ENCODE measurements around the gene SFSWAP.

- TF ChIP-seq CTCF (IDR thresholded peaks at IDR 0.05; ENCODE audit: poor library complexity, severe bottlenecking): no peak
- TF ChIP-seq POLR2AphosphoS5 (IDR thresholded peaks at IDR 0.05): no peak
- TF ChIP-seq REST (IDR thresholded peaks at IDR 0.05; ENCODE audit: borderline replicate concordance): no peak
- no peak for TF ChIP-seq EZH2 (IDR thresholded peaks at IDR 0.05; ENCODE audit: borderline replicate concordance, insufficient read depth, low read length, poor library complexity, severe bottlenecking)
- no peak for TF ChIP-seq TAF1 (IDR thresholded peaks at IDR 0.05; ENCODE audit: low read depth)
Measured at GRCh38 chr12:131721548-131721947, 10.7 kb downstream of the SFSWAP start.

Data from neural cell (in vitro differentiated cells).